OCI-LY7 (cell line): ENCODE data around the gene UNC5A. TPM values are rescaled to one million over a fixed set of nuclear protein-coding genes. Genes with fewer than 3 reads are reported as not detected.

Experiments
- BruUV-seq: library from RNA; stranded (reverse); fragments of 400-500 nt; replicated peaks from 2 replicates; lab custom pipeline; 2021; lab: Mats Ljungman, UMichigan
- CTCF ChIA-PET: fragments of 300-600 bp; sonication (Branson Sonifier 250); formaldehyde crosslinking; loops from one replicate; lab custom pipeline; 2022; ENCODE audit warnings: antibody characterized with exemption; ENCODE audit not compliant: unreplicated experiment; lab: Charles Lee
- POLR2A ChIA-PET: fragments of 300-600 bp; sonication (Branson Sonifier 250); formaldehyde crosslinking; loops from one replicate; lab custom pipeline; 2022; ENCODE audit warnings: antibody characterized with exemption; lab: Charles Lee
- DNase-seq: peaks from one replicate; pipeline ENCODE4 v3.0.0-alpha.2; 2015; ENCODE audit warnings: low spot score
- H2AFZ ChIP-seq: fragments of 200-600 bp; sonication (generic), shearing (Covaris generic); 2 replicates; pipeline ENCODE4 v1.6.1; 2014; ENCODE audit warnings: mild to moderate bottlenecking, antibody characterized with exemption, low read length, moderate library complexity
- H3K27ac ChIP-seq: fragments of 200-600 bp; sonication (generic); 2 replicates; pipeline ENCODE4 v1.5.1; 2014; ENCODE audit warnings: mixed run types, low read depth, mild to moderate bottlenecking, moderate library complexity, low read length, inconsistent platforms; ENCODE audit not compliant: poor library complexity, severe bottlenecking
- H3K36me3 ChIP-seq: fragments of 200-600 bp; sonication (generic); 2 replicates; pipeline ENCODE4 v1.6.1; 2014; ENCODE audit warnings: mild to moderate bottlenecking, antibody characterized with exemption, low read length, moderate library complexity, mixed read lengths; ENCODE audit not compliant: insufficient read depth
- H3K4me1 ChIP-seq: fragments of 200-600 bp; sonication (generic); 2 replicates; pipeline ENCODE4 v1.5.1; 2014; ENCODE audit warnings: mild to moderate bottlenecking, low read length; ENCODE audit not compliant: insufficient read depth, poor library complexity, severe bottlenecking
- H3K4me2 ChIP-seq: fragments of 200-600 bp; sonication (generic); 2 replicates; pipeline ENCODE4 v1.6.1; 2014; ENCODE audit warnings: mild to moderate bottlenecking, low read length
- H3K4me3 ChIP-seq: fragments of 200-600 bp; sonication (generic); 2 replicates; pipeline ENCODE4 v1.5.1; 2014; ENCODE audit warnings: mild to moderate bottlenecking, low read depth, low read length; ENCODE audit not compliant: poor library complexity, severe bottlenecking
- H3K79me2 ChIP-seq: fragments of 200-600 bp; sonication (generic); 2 replicates; pipeline ENCODE4 v1.6.1; 2016; ENCODE audit warnings: low read depth, mild to moderate bottlenecking, low read length, moderate library complexity, mixed read lengths; ENCODE audit not compliant: insufficient read depth
- H3K9me2 ChIP-seq: fragments of 200-600 bp; sonication (generic); 2 replicates; pipeline ENCODE4 v1.6.1; 2016; ENCODE audit warnings: mild to moderate bottlenecking, low read length, mixed read lengths; ENCODE audit not compliant: insufficient read depth
- H3K9me3 ChIP-seq: fragments of 200-600 bp; sonication (generic); 2 replicates; pipeline ENCODE4 v1.6.1; 2014; ENCODE audit warnings: mild to moderate bottlenecking, mixed run types, low read length, mixed read lengths
- H4K20me1 ChIP-seq: fragments of 200-600 bp; sonication (generic); 2 replicates; pipeline ENCODE4 v1.6.1; 2014; ENCODE audit warnings: mild to moderate bottlenecking, antibody characterized with exemption, low read length, moderate library complexity, mixed read lengths; ENCODE audit not compliant: insufficient read depth
- CTCF ChIP-seq: fragments of 200-600 bp; sonication (generic); conservative IDR thresholded peaks from 2 replicates; pipeline ENCODE4 v1.5.1; 2014; ENCODE audit warnings: mild to moderate bottlenecking, antibody characterized with exemption, low read length, moderate library complexity, mixed read lengths
- EZH2phosphoT487 ChIP-seq: fragments of 200-600 bp; sonication (generic); IDR thresholded peaks from 2 replicates; pipeline ENCODE4 v1.6.1; 2018; ENCODE audit warnings: low read depth, borderline replicate concordance, mild to moderate bottlenecking, mixed run types, antibody characterized with exemption, low read length, moderate library complexity, mixed read lengths
- intact Hi-C: fragments of 100-400 bp; cut with micrococcal nuclease; formaldehyde crosslinking; loops from one replicate; pipeline ENCODE4 v1.10.0; 2022; ENCODE audit not compliant: unreplicated experiment
- total RNA-seq, 2 experiments: library from RNA; depleted of rRNA in 1 of 2; stranded (reverse); fragments of >200 nt in 1 of 2; shearing (Covaris generic) in 1 of 2; gene quantifications; 2 replicates each; pipeline ENCODE4 v1.2.3, GENCODE V29; 2014 to 2022

Gene UNC5A
- total RNA-seq, 2 experiments from 2014 or later: not detected

- no peaks in the 10 kb centered on the region for H3K9me3 ChIP-seq
- no peaks in the 10 kb centered on the region for H4K20me1 ChIP-seq
- H2AFZ ChIP-seq: no peak overlapping the region
- DNase-seq: no peak
- H3K36me3 ChIP-seq: no peaks in the 10 kb centered on the region
- H3K27ac ChIP-seq: no peak overlapping the region
- no TSS peak for BruUV-seq
- POLR2A ChIA-PET: no interaction called here
- no peaks in the 10 kb centered on the region for H3K4me1 ChIP-seq
- no peak overlapping the region for H3K4me3 ChIP-seq
- TF ChIP-seq EZH2phosphoT487: no peak
- no peak for TF ChIP-seq CTCF
- no peaks in the 10 kb centered on the region for H3K79me2 ChIP-seq
- H3K4me2 ChIP-seq: no peak overlapping the region
- intact Hi-C loops: no loop called here
- H3K9me2 ChIP-seq: no peaks in the 10 kb centered on the region
- CTCF ChIA-PET: no interaction called here
Observed at GRCh38 chr5:176774216-176775171, 35.9 kb upstream of the UNC5A start.

DNA sequence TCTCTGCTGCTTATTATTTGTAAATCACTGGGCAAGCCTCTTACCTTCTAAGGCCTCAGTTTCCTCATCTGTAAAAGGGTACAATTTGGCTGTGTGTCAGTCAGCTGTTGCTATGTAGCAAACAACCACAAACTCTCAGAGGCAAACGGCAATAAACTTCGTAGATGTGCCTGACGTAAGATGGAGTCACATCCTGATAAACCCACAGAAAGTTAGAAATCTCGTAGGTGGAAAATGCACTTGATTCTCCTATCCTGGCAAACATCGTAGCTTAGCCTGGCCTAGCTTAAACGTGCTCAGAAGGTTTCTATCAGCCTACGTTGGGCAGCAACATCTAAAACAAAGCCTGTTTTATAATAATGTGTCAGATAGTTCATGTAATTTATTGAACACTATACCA, 35.0 kb upstream of the UNC5A start:
- no TSS peak for BruUV-seq
- intact Hi-C loops: no loop called here
- H3K4me3 ChIP-seq: no peak overlapping the region
- no peaks in the 10 kb centered on the region for H3K4me1 ChIP-seq
- no peak for TF ChIP-seq EZH2phosphoT487
- no peak for TF ChIP-seq CTCF
- H3K9me3 ChIP-seq: no peaks in the 10 kb centered on the region
- no peaks in the 10 kb centered on the region for H4K20me1 ChIP-seq
- H3K4me2 ChIP-seq: no peak overlapping the region
- no peaks in the 10 kb centered on the region for H3K36me3 ChIP-seq
- CTCF ChIA-PET: no interaction called here
- no peak for DNase-seq
- H3K27ac ChIP-seq: no peak overlapping the region
- POLR2A ChIA-PET: interaction anchor here (0.6 kb wide), 1 partner anchor 469 kb away, joined by 3 read pairs; no protein-coding TSS in a partner anchor
- H3K9me2 ChIP-seq: no peaks in the 10 kb centered on the region
- no peak overlapping the region for H2AFZ ChIP-seq
- H3K79me2 ChIP-seq: no peaks in the 10 kb centered on the region
